ENCODE measurements around the gene ETV3.

GRCh38 chr1:157173900-157174410 is 35.8 kb upstream of the ETV3 start:
- TF ChIP-seq, protein P1, sequence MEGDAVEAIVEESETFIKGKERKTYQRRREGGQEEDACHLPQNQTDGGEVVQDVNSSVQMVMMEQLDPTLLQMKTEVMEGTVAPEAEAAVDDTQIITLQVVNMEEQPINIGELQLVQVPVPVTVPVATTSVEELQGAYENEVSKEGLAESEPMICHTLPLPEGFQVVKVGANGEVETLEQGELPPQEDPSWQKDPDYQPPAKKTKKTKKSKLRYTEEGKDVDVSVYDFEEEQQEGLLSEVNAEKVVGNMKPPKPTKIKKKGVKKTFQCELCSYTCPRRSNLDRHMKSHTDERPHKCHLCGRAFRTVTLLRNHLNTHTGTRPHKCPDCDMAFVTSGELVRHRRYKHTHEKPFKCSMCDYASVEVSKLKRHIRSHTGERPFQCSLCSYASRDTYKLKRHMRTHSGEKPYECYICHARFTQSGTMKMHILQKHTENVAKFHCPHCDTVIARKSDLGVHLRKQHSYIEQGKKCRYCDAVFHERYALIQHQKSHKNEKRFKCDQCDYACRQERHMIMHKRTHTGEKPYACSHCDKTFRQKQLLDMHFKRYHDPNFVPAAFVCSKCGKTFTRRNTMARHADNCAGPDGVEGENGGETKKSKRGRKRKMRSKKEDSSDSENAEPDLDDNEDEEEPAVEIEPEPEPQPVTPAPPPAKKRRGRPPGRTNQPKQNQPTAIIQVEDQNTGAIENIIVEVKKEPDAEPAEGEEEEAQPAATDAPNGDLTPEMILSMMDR (IDR thresholded peaks at IDR 0.05 in 4 of 5, conservative IDR thresholded peaks at IDR 0.05 in 1 of 5) = no peak
- TF ChIP-seq POLR2A (IDR thresholded peaks at IDR 0.05) = no peak

Data from gastrocnemius medialis (tissue), 4 donors.